HepG2 (cell line): ENCODE results near the gene DYNLL2. TPM values are rescaled to one million over a fixed set of nuclear protein-coding genes. Genes with fewer than 3 reads are reported as not detected.

ENCODE experiments used
- ATAC-seq: fragments of 200-7000 bp; cut with Tn5 transposase; 3 replicates; pipeline ENCODE4 v1.9.1; 2020; ENCODE audit warnings: mild to moderate bottlenecking, moderate library complexity
- BruUV-seq: library from RNA; stranded (reverse); fragments of 400-500 nt; replicated peaks from 2 replicates; lab custom pipeline; 2021; lab: Mats Ljungman, UMichigan
- CTCF ChIA-PET: fragments of 300-600 bp; formaldehyde crosslinking; extraction: SDS; loops from one replicate; lab custom pipeline; 2021; ENCODE audit warnings: low total read pairs, inconsistent platforms, low intra/inter-chr PET ratio; lab: Yijun Ruan, JAX
- POLR2A ChIA-PET: fragments of 350-600 bp; sonication (Branson Sonifier 250); formaldehyde crosslinking; loops from one replicate; lab custom pipeline; 2020; ENCODE audit warnings: antibody characterized with exemption, inconsistent platforms; lab: Yijun Ruan, JAX
- DNase-seq: peaks from one replicate; pipeline ENCODE4 v3.0.0-alpha.2; 2015; ENCODE audit warnings: low spot score
- FAIRE-seq: peaks from 3 replicates; lab custom pipeline; 2011; peaks lifted over from hg19 to GRCh38; lab: Jason Lieb, UNC
- H2AFZ ChIP-seq: one replicate; pipeline ENCODE4 v1.6.1; 2011; ENCODE audit warnings: low read length, inconsistent platforms
- H3K27ac ChIP-seq: fragments of 300-600 bp; 3 replicates; pipeline ENCODE4 v1.8.0; 2011; ENCODE audit warnings: mixed run types, mild to moderate bottlenecking, mixed read lengths, low read length, inconsistent platforms; ENCODE audit not compliant: insufficient read depth; ENCODE audit errors: extremely low read length
- H3K27me3 ChIP-seq, 2 experiments: fragments of 200-600 bp in 1 of 2; 2 replicates in 1 of 2; 3 replicates in 1 of 2; pipeline versions ENCODE4 v1.6.0 to v1.8.0; 2011; ENCODE audit warnings: low read length in 2 of 2, mild to moderate bottlenecking in 2 of 2, moderate library complexity in 2 of 2, inconsistent platforms in 1 of 2; ENCODE audit not compliant: insufficient read depth in 2 of 2, control insufficient read depth in 1 of 2
- H3K36me3 ChIP-seq, 2 experiments: fragments of 200-600 bp in 1 of 2; replicated peaks in 1 of 2; 2 replicates in 1 of 2; 3 replicates in 1 of 2; pipeline versions ENCODE4 v1.5.1 to v1.8.0; 2011; ENCODE audit warnings: low read length in 2 of 2, inconsistent platforms in 1 of 2; ENCODE audit not compliant: insufficient read depth in 2 of 2, control insufficient read depth in 1 of 2
- H3K4me1 ChIP-seq: 2 replicates; pipeline ENCODE4 v1.5.1; 2012; ENCODE audit warnings: low read length, inconsistent platforms; ENCODE audit not compliant: insufficient read depth
- H3K4me2 ChIP-seq: 2 replicates; pipeline ENCODE4 v1.6.0; 2011; ENCODE audit warnings: low read depth, low read length, inconsistent platforms
- H3K4me3 ChIP-seq, 3 experiments: fragments of 200-600 bp in 1 of 3; sonication (generic), shearing (Covaris generic) in 1 of 3; replicated peaks in 1 of 3; 2 replicates each; pipeline ENCODE4 v1.5.1; 2011 to 2016; ENCODE audit warnings: low read length in 3 of 3, inconsistent platforms in 2 of 3, low read depth in 2 of 3, mild to moderate bottlenecking in 2 of 3, control low read depth in 1 of 3, mixed read lengths in 1 of 3; ENCODE audit not compliant: insufficient read depth in 1 of 3
- H3K79me2 ChIP-seq: one replicate; pipeline ENCODE4 v1.6.1; 2011; ENCODE audit warnings: low read length, inconsistent platforms; ENCODE audit not compliant: insufficient read depth
- H3K9ac ChIP-seq: 2 replicates; pipeline ENCODE4 v1.6.0; 2011; ENCODE audit warnings: mild to moderate bottlenecking, low read depth, low read length, inconsistent platforms; ENCODE audit not compliant: insufficient read depth
- H3K9me3 ChIP-seq: 2 replicates; pipeline ENCODE4 v1.5.1; 2012; ENCODE audit warnings: mild to moderate bottlenecking, low read length
- H4K20me1 ChIP-seq: 2 replicates; pipeline ENCODE4 v1.6.0; 2011; ENCODE audit warnings: inconsistent platforms, mild to moderate bottlenecking, low read length, moderate library complexity; ENCODE audit not compliant: insufficient read depth
- AGO1 ChIP-seq: fragments of 200-400 bp; formaldehyde crosslinking; IDR thresholded peaks from 2 replicates; pipeline ENCODE4 v1.6.1; 2017; ENCODE audit warnings: mild to moderate bottlenecking, low read depth, low read length, moderate library complexity; ENCODE audit not compliant: poor library complexity, severe bottlenecking
- CC2D1A ChIP-seq: sonication (generic); formaldehyde crosslinking; IDR thresholded peaks from 2 replicates; pipeline ENCODE4 v1.8.1; 2023; ENCODE audit warnings: mild to moderate bottlenecking, missing genetic modification reagents
- DPF2 ChIP-seq: sonication (generic); formaldehyde crosslinking; IDR thresholded peaks from 2 replicates; pipeline ENCODE4 v1.4.0; 2020; ENCODE audit warnings: mild to moderate bottlenecking, low read depth, missing genetic modification reagents, borderline replicate concordance
- NFYC ChIP-seq: IDR thresholded peaks from 2 replicates; pipeline ENCODE4 v1.6.1; 2016; ENCODE audit warnings: missing genetic modification reagents, missing compliant biosample characterization
- RBAK ChIP-seq: sonication (generic); formaldehyde crosslinking; IDR thresholded peaks from 2 replicates; pipeline ENCODE4 v1.5.1; 2020; ENCODE audit warnings: mild to moderate bottlenecking, missing genetic modification reagents
- SCMH1 ChIP-seq: sonication (generic); formaldehyde crosslinking; IDR thresholded peaks from 2 replicates; pipeline ENCODE4 v1.9.0; 2021; ENCODE audit warnings: missing genetic modification reagents, mild to moderate bottlenecking, borderline replicate concordance
- SMAD1 ChIP-seq: sonication (generic); formaldehyde crosslinking; IDR thresholded peaks from 2 replicates; pipeline ENCODE4 v1.4.0; 2020; ENCODE audit warnings: missing genetic modification reagents, low read depth, mild to moderate bottlenecking, borderline replicate concordance
- TAF1 ChIP-seq: sonication (generic); formaldehyde crosslinking; IDR thresholded peaks from 2 replicates; pipeline ENCODE4 v1.4.0; 2020; ENCODE audit warnings: missing genetic modification reagents
- TCF12 ChIP-seq, 2 experiments: fragments of 450-650 bp in 1 of 2; sonication (generic) in 1 of 2; formaldehyde crosslinking in 1 of 2; IDR thresholded peaks; 2 replicates each; pipeline versions ENCODE4 v1.6.1 to v1.8.0; 2017 to 2022; ENCODE audit warnings: antibody characterized with exemption in 1 of 2, mild to moderate bottlenecking in 1 of 2, missing genetic modification reagents in 1 of 2, moderate library complexity in 1 of 2
- TEAD3 ChIP-seq: optimal IDR thresholded peaks from 2 replicates; pipeline ENCODE3; 2016; ENCODE audit warnings: borderline replicate concordance
- ZBTB1 ChIP-seq: sonication (generic); formaldehyde crosslinking; IDR thresholded peaks from 2 replicates; pipeline ENCODE4 v1.4.0; 2020; ENCODE audit warnings: missing genetic modification reagents, borderline replicate concordance
- ZNF350 ChIP-seq: sonication (generic); formaldehyde crosslinking; IDR thresholded peaks from 2 replicates; pipeline ENCODE4 v1.4.0; 2020; ENCODE audit warnings: mild to moderate bottlenecking, low read depth, missing genetic modification reagents, borderline replicate concordance
- ZNF75D ChIP-seq: sonication (generic); formaldehyde crosslinking; IDR thresholded peaks from 2 replicates; pipeline ENCODE4 v1.8.1; 2023; ENCODE audit warnings: missing genetic modification reagents, mild to moderate bottlenecking, borderline replicate concordance
- ZNF839 ChIP-seq: sonication (generic); formaldehyde crosslinking; IDR thresholded peaks from 2 replicates; pipeline ENCODE4 v1.4.0; 2020; ENCODE audit warnings: missing genetic modification reagents, mild to moderate bottlenecking, borderline replicate concordance
- ZNF891 ChIP-seq: sonication (generic); formaldehyde crosslinking; IDR thresholded peaks from 2 replicates; pipeline ENCODE4 v1.5.0; 2020; ENCODE audit warnings: mild to moderate bottlenecking, missing genetic modification reagents
- ZSCAN12 ChIP-seq: sonication (generic); formaldehyde crosslinking; IDR thresholded peaks from 2 replicates; pipeline ENCODE4 v1.9.0; 2021; ENCODE audit warnings: mild to moderate bottlenecking, missing genetic modification reagents
- WGBS: methylation state at CpG from one replicate; pipeline ENCODE4 v1.1.6; 2017; ENCODE audit warnings: low lambda C conversion rate; 5-methylcytosine and 5-hydroxymethylcytosine counted together
- in situ Hi-C: cut with HindIII; loops from 2 replicates; pipeline ENCODE4 v1.10.0; 2017; ENCODE audit warnings: low pct_unique_long_range_greater_than_20kb; ENCODE audit not compliant: extremely low pct_ligation_motif_present
- intact Hi-C: fragments of 100-400 bp; cut with micrococcal nuclease; formaldehyde crosslinking; loops from one replicate; pipeline ENCODE4 v1.10.0; 2022; ENCODE audit not compliant: unreplicated experiment
- polyA plus RNA-seq, 8 experiments: library from polyadenylated mRNA; depleted of rRNA in 3 of 8; stranded (reverse) in 7 of 8; unstranded in 1 of 8; fragments of >200 nt; fragmentation: Illumina TruSeq in 4 of 8; extraction: Trizol in 4 of 8; gene quantifications; 2 replicates each; pipeline versions ENCODE4 v1.2.1 to v1.2.3, GENCODE V29; 2011 to 2016; ENCODE audit warnings: low read depth in 4 of 8, missing spikeins in 1 of 8, mixed read lengths in 1 of 8; ENCODE audit not compliant: insufficient read depth in 1 of 8
- total RNA-seq, 5 experiments: library from RNA; depleted of rRNA; stranded (reverse); fragments of >200 nt; fragmentation: Illumina TruSeq; extraction: Trizol; gene quantifications; 2 replicates each; pipeline ENCODE4 v1.2.3, GENCODE V29; 2016; ENCODE audit warnings: low read depth in 1 of 5
- TF ChIP-seq, protein P1 (sequence below), 2 experiments: sonication (generic) in 1 of 2; formaldehyde crosslinking in 1 of 2; IDR thresholded peaks; 2 replicates each; pipeline versions ENCODE4 v1.4.0 to v1.6.1; 2018 to 2020; ENCODE audit warnings: missing genetic modification reagents in 2 of 2, borderline replicate concordance in 1 of 2, low read depth in 1 of 2, mild to moderate bottlenecking in 1 of 2, missing biosample characterization in 1 of 2

The DYNLL2 gene
- total and polyA plus RNA-seq, 2 of the 13 experiments (the other 11 are each of a cell fraction or from before 2014, with no cell fraction given) = 9.5 to 29.0 TPM

DNA sequence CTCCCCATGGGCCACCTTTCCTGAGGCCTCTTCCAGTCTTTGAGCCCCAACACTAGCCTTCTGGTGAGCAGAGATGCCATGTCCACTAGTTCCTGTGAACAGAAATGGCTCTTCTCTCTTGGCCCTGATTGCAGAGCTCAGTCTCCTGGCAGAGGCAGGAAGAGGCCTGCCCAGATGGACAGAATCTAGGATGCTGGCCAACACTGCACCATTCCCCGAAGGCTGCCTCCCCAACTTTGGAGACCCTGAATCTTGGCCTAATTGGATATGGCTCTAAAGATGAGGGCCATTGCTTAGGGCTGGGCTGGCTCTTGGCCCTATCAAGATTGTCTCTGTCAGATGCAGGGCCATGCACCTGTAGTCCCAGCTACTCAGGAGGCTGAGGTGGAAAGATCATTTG is 18.0 kb upstream of the DYNLL2 start:
- H3K9me3 ChIP-seq = no peaks in the 10 kb centered on the region
- no peaks in the 10 kb centered on the region for H3K4me1 ChIP-seq
- BruUV-seq = no TSS peak
- no peak for TF ChIP-seq ZNF839 (CRISPR knock-in tag)
- TF ChIP-seq NFYC (CRISPR knock-in tag) = no peak
- TF ChIP-seq CC2D1A (CRISPR knock-in tag) = no peak
- TF ChIP-seq ZNF75D (CRISPR knock-in tag) = no peak
- TF ChIP-seq RBAK (CRISPR knock-in tag) = no peak
- TF ChIP-seq ZSCAN12 (CRISPR knock-in tag) = no peak
- no peak for TF ChIP-seq TEAD3
- TF ChIP-seq AGO1 = no peak
- TF ChIP-seq SMAD1 = no peak
- no peak for TF ChIP-seq SCMH1
- no peak for TF ChIP-seq TAF1 (CRISPR knock-in tag)
- TF ChIP-seq, protein P1, sequence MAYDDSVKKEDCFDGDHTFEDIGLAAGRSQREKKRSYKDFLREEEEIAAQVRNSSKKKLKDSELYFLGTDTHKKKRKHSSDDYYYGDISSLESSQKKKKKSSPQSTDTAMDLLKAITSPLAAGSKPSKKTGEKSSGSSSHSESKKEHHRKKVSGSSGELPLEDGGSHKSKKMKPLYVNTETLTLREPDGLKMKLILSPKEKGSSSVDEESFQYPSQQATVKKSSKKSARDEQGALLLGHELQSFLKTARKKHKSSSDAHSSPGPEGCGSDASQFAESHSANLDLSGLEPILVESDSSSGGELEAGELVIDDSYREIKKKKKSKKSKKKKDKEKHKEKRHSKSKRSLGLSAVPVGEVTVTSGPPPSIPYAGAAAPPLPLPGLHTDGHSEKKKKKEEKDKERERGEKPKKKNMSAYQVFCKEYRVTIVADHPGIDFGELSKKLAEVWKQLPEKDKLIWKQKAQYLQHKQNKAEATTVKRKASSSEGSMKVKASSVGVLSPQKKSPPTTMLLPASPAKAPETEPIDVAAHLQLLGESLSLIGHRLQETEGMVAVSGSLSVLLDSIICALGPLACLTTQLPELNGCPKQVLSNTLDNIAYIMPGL (CRISPR knock-in tag; IDR thresholded peaks at IDR 0.05; ENCODE audit: borderline replicate concordance in 1 of 2, low read depth in 1 of 2) = no peak
- no peak for TF ChIP-seq ZNF891 (CRISPR knock-in tag)
- no peak for TF ChIP-seq DPF2 (CRISPR knock-in tag)
- TF ChIP-seq ZNF350 = no peak
- TF ChIP-seq ZBTB1 (CRISPR knock-in tag) = no peak
- TF ChIP-seq TCF12 (IDR thresholded peaks at IDR 0.05) = no peak
- no peak for TF ChIP-seq TCF12 (CRISPR knock-in tag; IDR thresholded peaks at IDR 0.05)
- peaks cover 7 to 70% of the 10 kb centered on the region in 2 experiments for H3K27me3 ChIP-seq
- no peaks in the 10 kb centered on the region for H4K20me1 ChIP-seq
- no peaks in the 10 kb centered on the region for H3K36me3 ChIP-seq
- DNase-seq (no peak), FAIRE-seq (no peak), ATAC-seq (no peak)
- no peak overlapping the region for H3K4me3 ChIP-seq
- no peak overlapping the region for H2AFZ ChIP-seq
- no peak overlapping the region for H3K27ac ChIP-seq
- H3K79me2 ChIP-seq = no peaks in the 10 kb centered on the region
- H3K9ac ChIP-seq = no peak overlapping the region
- H3K4me2 ChIP-seq = no peak overlapping the region
- ChIA-PET CTCF (no interaction called here), POLR2A (no interaction called here)
- in situ Hi-C loops = no loop called here
- intact Hi-C loops = no loop called here
- no CpG with 5 or more reads among the region's 1 CpG for WGBS
